GM23248 (cell line): ENCODE data around the gene PRKCB. TPM values are rescaled to one million over a fixed set of nuclear protein-coding genes. Genes with fewer than 3 reads are reported as not detected.
"Not testable (repeated sequence)": the region's sequence is repeated elsewhere in the genome, so short reads cannot be mapped to it uniquely, and the experiment has no call there.

Experiments
- DNase-seq: peaks from one replicate; pipeline ENCODE4 v3.0.0-alpha.2; 2015
- H2AFZ ChIP-seq: fragments of 200-600 bp; sonication (generic); 2 replicates; pipeline ENCODE4 v1.6.1; 2016; ENCODE audit warnings: antibody characterized with exemption
- H3F3A ChIP-seq: fragments of 200-600 bp; sonication (generic); 2 replicates; pipeline ENCODE4 v1.6.1; 2016; ENCODE audit warnings: mild to moderate bottlenecking, antibody characterized with exemption, mixed run types; ENCODE audit not compliant: insufficient read depth
- H3K27ac ChIP-seq: fragments of 200-600 bp; sonication (generic); 2 replicates; pipeline ENCODE4 v1.5.1; 2016; ENCODE audit warnings: mild to moderate bottlenecking
- H3K27me3 ChIP-seq: fragments of 200-600 bp; sonication (generic); replicated peaks from 2 replicates; pipeline ENCODE4 v1.6.1; 2016; ENCODE audit warnings: mild to moderate bottlenecking; ENCODE audit not compliant: insufficient read depth
- H3K36me3 ChIP-seq: fragments of 200-600 bp; sonication (generic); 2 replicates; pipeline ENCODE4 v1.6.1; 2016; ENCODE audit warnings: low read depth, mild to moderate bottlenecking
- H3K4me1 ChIP-seq: fragments of 200-600 bp; sonication (generic); 2 replicates; pipeline ENCODE4 v1.6.1; 2016; ENCODE audit warnings: mild to moderate bottlenecking; ENCODE audit not compliant: insufficient read depth
- H3K4me2 ChIP-seq: fragments of 200-600 bp; sonication (generic); one replicate; pipeline ENCODE4 v1.6.1; 2016; ENCODE audit warnings: mild to moderate bottlenecking; ENCODE audit not compliant: unreplicated experiment
- H3K4me3 ChIP-seq: fragments of 200-600 bp; sonication (generic); 2 replicates; pipeline ENCODE4 v1.5.1; 2016; ENCODE audit warnings: mild to moderate bottlenecking
- H3K79me2 ChIP-seq: fragments of 200-600 bp; sonication (generic); 2 replicates; pipeline ENCODE4 v1.6.1; 2016; ENCODE audit warnings: mild to moderate bottlenecking; ENCODE audit not compliant: insufficient read depth
- H3K9ac ChIP-seq: fragments of 200-600 bp; sonication (generic); 2 replicates; pipeline ENCODE4 v1.6.1; 2016; ENCODE audit warnings: mild to moderate bottlenecking
- H3K9me2 ChIP-seq: fragments of 200-600 bp; sonication (generic); 2 replicates; pipeline ENCODE4 v1.6.1; 2016; ENCODE audit warnings: mixed run types, mild to moderate bottlenecking, moderate library complexity; ENCODE audit not compliant: insufficient read depth
- H3K9me3 ChIP-seq: fragments of 200-600 bp; sonication (generic); one replicate; pipeline ENCODE4 v1.6.1; 2017; ENCODE audit warnings: low read depth
- H4K20me1 ChIP-seq: fragments of 200-600 bp; sonication (generic); 2 replicates; pipeline ENCODE4 v1.6.0; 2016; ENCODE audit not compliant: insufficient read depth
- EZH2 ChIP-seq: fragments of 200-600 bp; sonication (generic); IDR thresholded peaks from 2 replicates; pipeline ENCODE4 v1.6.1; 2018; ENCODE audit warnings: antibody characterized with exemption, mild to moderate bottlenecking; ENCODE audit not compliant: insufficient read depth, poor library complexity, severe bottlenecking
- EZH2phosphoT487 ChIP-seq: fragments of 200-600 bp; sonication (generic); IDR thresholded peaks from 2 replicates; pipeline ENCODE4 v1.6.1; 2018; ENCODE audit warnings: antibody characterized with exemption, moderate library complexity, mild to moderate bottlenecking, low read depth; ENCODE audit not compliant: insufficient read depth
- WGBS, 2 experiments: methylation state at CpG; one replicate each; pipeline ENCODE4 v1.1.6; 2015 to 2017; ENCODE audit warnings: low lambda C conversion rate in 2 of 2, low coverage in 1 of 2; ENCODE audit errors: missing lambda C conversion rate in 2 of 2; 5-methylcytosine and 5-hydroxymethylcytosine counted together
- in situ Hi-C: fragments of 300-500 bp; cut with MboI; formaldehyde crosslinking; loops from 2 replicates; pipeline ENCODE4 v1.15.0; 2020
- polyA plus RNA-seq: library from polyadenylated mRNA; unstranded; fragments of >200 nt; fragmentation: Nextera tagmentation; extraction: Ambion mirVana; gene quantifications from 2 replicates; pipeline ENCODE4 v1.2.1, GENCODE V29; 2016
- total RNA-seq: library from RNA; depleted of rRNA; stranded (reverse); fragments of >200 nt; shearing (Covaris generic); gene quantifications from 2 replicates; pipeline ENCODE4 v1.2.3, GENCODE V29; 2014

The PRKCB gene
- total and polyA plus RNA-seq, 2 experiments from 2014 or later, result not detected

DNA sequence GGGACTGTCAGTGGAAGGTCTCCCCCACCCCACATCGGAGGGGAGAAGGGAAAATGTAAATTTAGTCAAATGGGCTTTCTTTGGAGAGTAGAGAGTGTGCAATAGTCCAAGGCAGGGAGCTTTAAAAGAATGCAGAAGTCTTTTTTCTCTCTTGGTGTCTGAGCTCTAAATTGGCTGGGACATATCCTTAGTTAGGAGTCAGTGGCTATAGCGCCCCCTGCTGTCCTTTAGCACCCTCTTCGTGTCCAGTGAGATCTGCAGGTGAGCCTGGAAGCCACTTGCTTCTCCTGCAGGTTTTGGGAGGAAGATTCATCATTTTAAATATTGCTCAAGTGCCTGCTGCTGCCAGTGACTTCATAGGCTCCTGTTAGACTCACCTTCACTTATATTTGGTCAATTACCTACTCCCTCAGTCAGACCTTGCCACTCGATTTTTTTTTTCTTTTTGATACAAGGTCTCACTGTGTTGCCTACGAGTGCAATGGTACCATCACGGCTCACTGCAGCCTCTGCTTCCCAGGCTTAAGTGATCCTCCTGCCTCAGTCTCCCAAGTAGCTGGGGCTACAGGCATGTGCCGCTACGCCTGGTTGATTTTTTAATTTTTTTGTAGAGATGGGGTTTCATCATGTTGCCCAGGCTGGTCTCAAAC is 174.8 kb downstream of the PRKCB start:
- in situ Hi-C loops, result loop anchor here (10.0 kb wide), 1 partner anchor 206 kb away; no protein-coding TSS in a partner anchor
- no peak for TF ChIP-seq EZH2
- TF ChIP-seq EZH2phosphoT487, result no peak
- no peaks in the 10 kb centered on the region for H3K9me2 ChIP-seq
- no peak overlapping the region for H3K4me3 ChIP-seq
- 30 to 33% methylated on average over 8 of the region's 8 CpGs for WGBS, 2 experiments
- no peaks in the 10 kb centered on the region for H3K4me1 ChIP-seq
- H3K27ac ChIP-seq, result no peak overlapping the region
- no peaks in the 10 kb centered on the region for H3K36me3 ChIP-seq
- H3K9me3 ChIP-seq, result no peaks in the 10 kb centered on the region
- peak; percentile 78 for DNase-seq
- no peaks in the 10 kb centered on the region for H3F3A ChIP-seq
- H2AFZ ChIP-seq, result no peak overlapping the region
- H3K27me3 ChIP-seq, result no peaks in the 10 kb centered on the region
- no peaks in the 10 kb centered on the region for H4K20me1 ChIP-seq
- H3K4me2 ChIP-seq, result no peak overlapping the region
- H3K9ac ChIP-seq, result no peak overlapping the region
- no peaks in the 10 kb centered on the region for H3K79me2 ChIP-seq

DNA sequence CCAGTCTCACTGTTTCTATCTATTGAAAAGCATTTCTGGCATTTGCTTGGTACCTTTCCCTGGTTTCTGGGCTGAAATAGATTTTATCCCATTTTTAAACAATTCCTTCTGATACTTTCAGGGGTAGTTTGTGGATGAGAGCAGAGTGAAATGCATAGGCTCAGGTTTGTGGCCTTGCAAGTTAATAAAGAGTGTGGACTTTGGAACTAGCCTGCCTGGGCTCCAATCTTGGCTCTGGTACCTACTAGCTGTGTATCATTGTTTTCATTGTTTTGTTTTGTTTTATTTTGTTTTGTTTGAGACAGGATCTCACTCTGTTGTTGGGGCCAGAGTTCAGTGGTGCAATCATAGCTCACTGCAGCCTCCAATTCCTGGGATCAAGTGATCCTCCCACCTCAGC is 175.5 kb downstream of the PRKCB start:
- Histone ChIP-seq H3K27ac (no peak overlapping the region), H4K20me1 (no peaks in the 10 kb centered on the region), H3K9ac (no peak overlapping the region), H3K9me2 (no peaks in the 10 kb centered on the region), H3K4me3 (no peak overlapping the region), H3K27me3 (no peaks in the 10 kb centered on the region), H3K9me3 (no peaks in the 10 kb centered on the region), H3K4me1 (no peaks in the 10 kb centered on the region), H3K36me3 (no peaks in the 10 kb centered on the region), H2AFZ (no peak overlapping the region), H3F3A (no peaks in the 10 kb centered on the region), H3K4me2 (no peak overlapping the region), H3K79me2 (no peaks in the 10 kb centered on the region)
- DNase-seq, result no peak
- in situ Hi-C loops, result loop anchor here (10.0 kb wide), 1 partner anchor 206 kb away; no protein-coding TSS in a partner anchor
- TF ChIP-seq EZH2 (no peak), EZH2phosphoT487 (no peak)

- Histone ChIP-seq H3K9ac (no peak overlapping the region), H3K4me3 (no peak overlapping the region), H3K9me3 (no peaks in the 10 kb centered on the region), H3K79me2 (no peaks in the 10 kb centered on the region), H3K4me1 (no peaks in the 10 kb centered on the region), H3K27me3 (no peaks in the 10 kb centered on the region), H3K36me3 (no peaks in the 10 kb centered on the region), H4K20me1 (no peaks in the 10 kb centered on the region), H2AFZ (no peak overlapping the region), H3K4me2 (no peak overlapping the region), H3F3A (no peaks in the 10 kb centered on the region), H3K9me2 (no peaks in the 10 kb centered on the region), H3K27ac (no peak overlapping the region)
- DNase-seq, result no peak
- in situ Hi-C loops, result loop anchor here (10.0 kb wide), 1 partner anchor 208 kb away; no protein-coding TSS in a partner anchor
- WGBS, 2 experiments, result 21 to 26% methylated on average over 5 of the region's 5 CpGs
- no peak for TF ChIP-seq EZH2
- TF ChIP-seq EZH2phosphoT487, result no peak
Measured at GRCh38 chr16:24013054-24013636, 177.4 kb downstream of the PRKCB start.

DNA sequence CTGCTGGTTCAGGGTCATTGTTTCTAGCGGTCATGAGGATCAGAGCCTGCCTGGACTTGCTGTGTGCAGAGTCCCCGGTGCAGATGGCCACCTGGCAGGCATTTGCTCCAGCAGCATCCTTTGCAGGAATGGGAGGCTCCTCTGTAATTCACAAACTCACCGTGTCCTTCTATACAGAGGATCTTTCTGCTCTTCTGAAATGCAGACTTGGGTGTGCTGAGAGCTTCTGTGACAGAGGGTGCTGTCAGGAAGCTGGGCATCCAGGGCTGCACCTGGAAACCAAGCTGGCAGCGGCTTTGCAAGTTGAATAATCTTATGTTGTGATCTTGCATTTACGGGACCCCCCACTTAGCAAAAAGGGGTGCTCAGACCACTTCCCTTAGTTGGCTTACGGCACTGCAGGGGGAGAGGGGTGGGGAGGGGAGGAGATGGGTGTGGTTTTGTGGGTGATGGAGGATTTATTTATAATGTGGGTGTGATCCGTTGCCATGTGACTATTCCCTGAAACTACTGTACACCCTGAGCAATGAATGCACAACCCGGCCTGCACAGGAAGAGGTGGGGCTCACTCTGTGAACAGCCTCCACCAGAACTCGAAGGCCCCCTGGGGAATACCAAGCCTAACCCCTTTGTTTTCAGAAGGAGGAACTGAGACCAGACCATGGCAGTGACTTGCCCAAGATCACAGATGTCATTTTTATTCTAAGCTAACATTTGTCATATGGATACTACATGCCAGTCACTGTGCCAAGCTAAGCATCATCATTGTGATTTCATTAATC is 178.3 kb downstream of the PRKCB start:
- Histone ChIP-seq H3F3A (no peaks in the 10 kb centered on the region), H2AFZ (no peak overlapping the region), H3K9ac (no peak overlapping the region), H3K27ac (no peak overlapping the region), H3K4me1 (no peaks in the 10 kb centered on the region), H3K9me3 (no peaks in the 10 kb centered on the region), H3K36me3 (no peaks in the 10 kb centered on the region), H3K27me3 (no peaks in the 10 kb centered on the region), H4K20me1 (no peaks in the 10 kb centered on the region), H3K9me2 (no peaks in the 10 kb centered on the region), H3K79me2 (no peaks in the 10 kb centered on the region), H3K4me2 (no peak overlapping the region), H3K4me3 (no peak overlapping the region)
- DNase-seq, result no peak
- in situ Hi-C loops, result loop anchor here (10.0 kb wide), 1 partner anchor 209 kb away; no protein-coding TSS in a partner anchor
- 12 to 17% methylated on average over 8 to 9 of the region's 9 CpGs for WGBS, 2 experiments
- TF ChIP-seq EZH2, result no peak
- no peak for TF ChIP-seq EZH2phosphoT487

DNA sequence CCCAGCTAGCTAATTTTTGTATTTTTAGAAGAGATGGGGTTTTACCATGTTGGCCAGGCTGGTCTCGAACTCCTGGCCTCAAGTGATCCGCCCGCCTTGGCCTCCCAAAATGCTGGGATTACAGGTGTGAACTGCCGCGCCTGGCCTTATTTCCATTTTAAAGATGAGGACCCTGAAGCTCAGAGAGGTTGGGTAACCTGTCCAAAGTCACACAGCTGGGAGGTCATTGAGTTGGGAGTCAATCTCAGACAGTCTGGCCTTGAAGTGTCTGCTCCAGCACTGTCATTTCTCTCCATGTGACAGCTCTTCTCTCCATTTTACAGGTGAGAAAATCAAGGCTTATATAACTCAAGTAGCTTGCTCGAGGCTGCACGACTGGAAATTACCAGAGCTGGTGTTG is 179.2 kb downstream of the PRKCB start:
- WGBS, 2 experiments, result 45 to 46% methylated on average over 7 of the region's 7 CpGs
- in situ Hi-C loops, result loop anchor here (10.0 kb wide), 1 partner anchor 210 kb away; no protein-coding TSS in a partner anchor
- not testable (repeated sequence) for H3F3A ChIP-seq, H3K4me1 ChIP-seq, H3K4me2 ChIP-seq, H3K27ac ChIP-seq, H3K27me3 ChIP-seq, H4K20me1 ChIP-seq, H3K9ac ChIP-seq, H3K4me3 ChIP-seq, H2AFZ ChIP-seq, H3K79me2 ChIP-seq, H3K9me2 ChIP-seq, H3K9me3 ChIP-seq, DNase-seq, H3K36me3 ChIP-seq
